ENCODE measurements around the gene RIF1.

RIF1 gene

GRCh38 chr2:151409601-151410484, at the start of gene RIF1 (continued):
- TF ChIP-seq KLF10 (tag by site-specific recombination; IDR thresholded peaks at IDR 0.05) (peak; percentile 82), HOXD13 (CRISPR knock-in tag; IDR thresholded peaks at IDR 0.05; ENCODE audit: borderline replicate concordance) (0 out of 2 replicates have a peak, but pooled peaks have one; percentile 37), ZBTB44 (tag by site-specific recombination; IDR thresholded peaks at IDR 0.05) (0 out of 2 replicates have a peak, but pooled peaks have one; percentile 29), KLF17 (tag by site-specific recombination; IDR thresholded peaks at IDR 0.05) (peak; percentile 77), ZNF558 (tag by site-specific recombination; IDR thresholded peaks at IDR 0.05) (peak; percentile 18; the same call in 1 of the 2 replicates), SCRT2 (tag by site-specific recombination; IDR thresholded peaks at IDR 0.05) (peak; percentile 98), PRDM1 (tag by site-specific recombination; IDR thresholded peaks at IDR 0.05) (peak; percentile 75; the same call in 1 of the 2 replicates), YY1 (tag by site-specific recombination; IDR thresholded peaks at IDR 0.05) (peak; percentile 91), ZNF510 (tag by site-specific recombination; IDR thresholded peaks at IDR 0.05; ENCODE audit: insufficient replicate concordance) (no peak), WT1 (tag by site-specific recombination; IDR thresholded peaks at IDR 0.05) (peak; percentile 62), ZNF18 (tag by site-specific recombination; IDR thresholded peaks at IDR 0.05) (peak; percentile 50; the same call in 1 of the 2 replicates), HOXC10 (CRISPR knock-in tag; IDR thresholded peaks at IDR 0.05) (0 out of 2 replicates have a peak, but pooled peaks have one; percentile 34), PRDM6 (tag by site-specific recombination; IDR thresholded peaks at IDR 0.05) (no peak), MZF1 (tag by site-specific recombination; IDR thresholded peaks at IDR 0.05; ENCODE audit: borderline replicate concordance) (0 out of 2 replicates have a peak, but pooled peaks have one; percentile 14), ZNF10 (tag by site-specific recombination; IDR thresholded peaks at IDR 0.05) (peak; percentile 93), KLF7 (tag by site-specific recombination; IDR thresholded peaks at IDR 0.05; ENCODE audit: borderline replicate concordance) (peak; percentile 91), ZBTB1 (tag by site-specific recombination; IDR thresholded peaks at IDR 0.05) (0 out of 2 replicates have a peak, but pooled peaks have one; percentile 28), ZEB2 (tag by site-specific recombination; IDR thresholded peaks at IDR 0.05) (peak; percentile 82)
- TF ChIP-seq, protein P1, sequence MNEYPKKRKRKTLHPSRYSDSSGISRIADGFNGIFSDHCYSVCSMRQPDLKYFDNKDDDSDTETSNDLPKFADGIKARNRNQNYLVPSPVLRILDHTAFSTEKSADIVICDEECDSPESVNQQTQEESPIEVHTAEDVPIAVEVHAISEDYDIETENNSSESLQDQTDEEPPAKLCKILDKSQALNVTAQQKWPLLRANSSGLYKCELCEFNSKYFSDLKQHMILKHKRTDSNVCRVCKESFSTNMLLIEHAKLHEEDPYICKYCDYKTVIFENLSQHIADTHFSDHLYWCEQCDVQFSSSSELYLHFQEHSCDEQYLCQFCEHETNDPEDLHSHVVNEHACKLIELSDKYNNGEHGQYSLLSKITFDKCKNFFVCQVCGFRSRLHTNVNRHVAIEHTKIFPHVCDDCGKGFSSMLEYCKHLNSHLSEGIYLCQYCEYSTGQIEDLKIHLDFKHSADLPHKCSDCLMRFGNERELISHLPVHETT (tag by site-specific recombination; IDR thresholded peaks at IDR 0.05): peak; percentile 86
- TF ChIP-seq, protein P2, sequence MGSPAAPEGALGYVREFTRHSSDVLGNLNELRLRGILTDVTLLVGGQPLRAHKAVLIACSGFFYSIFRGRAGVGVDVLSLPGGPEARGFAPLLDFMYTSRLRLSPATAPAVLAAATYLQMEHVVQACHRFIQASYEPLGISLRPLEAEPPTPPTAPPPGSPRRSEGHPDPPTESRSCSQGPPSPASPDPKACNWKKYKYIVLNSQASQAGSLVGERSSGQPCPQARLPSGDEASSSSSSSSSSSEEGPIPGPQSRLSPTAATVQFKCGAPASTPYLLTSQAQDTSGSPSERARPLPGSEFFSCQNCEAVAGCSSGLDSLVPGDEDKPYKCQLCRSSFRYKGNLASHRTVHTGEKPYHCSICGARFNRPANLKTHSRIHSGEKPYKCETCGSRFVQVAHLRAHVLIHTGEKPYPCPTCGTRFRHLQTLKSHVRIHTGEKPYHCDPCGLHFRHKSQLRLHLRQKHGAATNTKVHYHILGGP (tag by site-specific recombination; IDR thresholded peaks at IDR 0.05): no peak
- TF ChIP-seq, protein P3, sequence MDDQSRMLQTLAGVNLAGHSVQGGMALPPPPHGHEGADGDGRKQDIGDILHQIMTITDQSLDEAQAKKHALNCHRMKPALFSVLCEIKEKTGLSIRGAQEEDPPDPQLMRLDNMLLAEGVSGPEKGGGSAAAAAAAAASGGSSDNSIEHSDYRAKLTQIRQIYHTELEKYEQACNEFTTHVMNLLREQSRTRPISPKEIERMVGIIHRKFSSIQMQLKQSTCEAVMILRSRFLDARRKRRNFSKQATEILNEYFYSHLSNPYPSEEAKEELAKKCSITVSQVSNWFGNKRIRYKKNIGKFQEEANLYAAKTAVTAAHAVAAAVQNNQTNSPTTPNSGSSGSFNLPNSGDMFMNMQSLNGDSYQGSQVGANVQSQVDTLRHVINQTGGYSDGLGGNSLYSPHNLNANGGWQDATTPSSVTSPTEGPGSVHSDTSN (CRISPR knock-in tag; IDR thresholded peaks at IDR 0.05): peak; percentile 91; the same call in 1 of the 2 replicates
- TF ChIP-seq, protein P4, sequence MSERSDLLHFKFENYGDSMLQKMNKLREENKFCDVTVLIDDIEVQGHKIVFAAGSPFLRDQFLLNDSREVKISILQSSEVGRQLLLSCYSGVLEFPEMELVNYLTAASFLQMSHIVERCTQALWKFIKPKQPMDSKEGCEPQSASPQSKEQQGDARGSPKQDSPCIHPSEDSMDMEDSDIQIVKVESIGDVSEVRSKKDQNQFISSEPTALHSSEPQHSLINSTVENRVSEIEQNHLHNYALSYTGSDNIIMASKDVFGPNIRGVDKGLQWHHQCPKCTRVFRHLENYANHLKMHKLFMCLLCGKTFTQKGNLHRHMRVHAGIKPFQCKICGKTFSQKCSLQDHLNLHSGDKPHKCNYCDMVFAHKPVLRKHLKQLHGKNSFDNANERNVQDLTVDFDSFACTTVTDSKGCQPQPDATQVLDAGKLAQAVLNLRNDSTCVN (tag by site-specific recombination; optimal IDR thresholded peaks at IDR 0.05): peak; percentile 92
- TF ChIP-seq, protein P5, sequence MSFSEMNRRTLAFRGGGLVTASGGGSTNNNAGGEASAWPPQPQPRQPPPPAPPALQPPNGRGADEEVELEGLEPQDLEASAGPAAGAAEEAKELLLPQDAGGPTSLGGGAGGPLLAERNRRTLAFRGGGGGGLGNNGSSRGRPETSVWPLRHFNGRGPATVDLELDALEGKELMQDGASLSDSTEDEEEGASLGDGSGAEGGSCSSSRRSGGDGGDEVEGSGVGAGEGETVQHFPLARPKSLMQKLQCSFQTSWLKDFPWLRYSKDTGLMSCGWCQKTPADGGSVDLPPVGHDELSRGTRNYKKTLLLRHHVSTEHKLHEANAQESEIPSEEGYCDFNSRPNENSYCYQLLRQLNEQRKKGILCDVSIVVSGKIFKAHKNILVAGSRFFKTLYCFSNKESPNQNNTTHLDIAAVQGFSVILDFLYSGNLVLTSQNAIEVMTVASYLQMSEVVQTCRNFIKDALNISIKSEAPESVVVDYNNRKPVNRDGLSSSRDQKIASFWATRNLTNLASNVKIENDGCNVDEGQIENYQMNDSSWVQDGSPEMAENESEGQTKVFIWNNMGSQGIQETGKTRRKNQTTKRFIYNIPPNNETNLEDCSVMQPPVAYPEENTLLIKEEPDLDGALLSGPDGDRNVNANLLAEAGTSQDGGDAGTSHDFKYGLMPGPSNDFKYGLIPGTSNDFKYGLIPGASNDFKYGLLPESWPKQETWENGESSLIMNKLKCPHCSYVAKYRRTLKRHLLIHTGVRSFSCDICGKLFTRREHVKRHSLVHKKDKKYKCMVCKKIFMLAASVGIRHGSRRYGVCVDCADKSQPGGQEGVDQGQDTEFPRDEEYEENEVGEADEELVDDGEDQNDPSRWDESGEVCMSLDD (tag by site-specific recombination; IDR thresholded peaks at IDR 0.05): peak; percentile 47; the same call in 1 of the 2 replicates

Measured in HEK293 (cell line).